HepG2 (cell line): ENCODE results near the gene TRNP1. TPM values are rescaled to one million over a fixed set of nuclear protein-coding genes. Genes with fewer than 3 reads are reported as not detected.

Experiments used
- ATAC-seq: fragments of 200-7000 bp; cut with Tn5 transposase; 3 replicates; pipeline ENCODE4 v1.9.1; 2020; ENCODE audit warnings: mild to moderate bottlenecking, moderate library complexity
- BruUV-seq: library from RNA; stranded (reverse); fragments of 400-500 nt; replicated peaks from 2 replicates; lab custom pipeline; 2021; lab: Mats Ljungman, UMichigan
- CTCF ChIA-PET: fragments of 300-600 bp; formaldehyde crosslinking; extraction: SDS; loops from one replicate; lab custom pipeline; 2021; ENCODE audit warnings: low total read pairs, inconsistent platforms, low intra/inter-chr PET ratio; lab: Yijun Ruan, JAX
- POLR2A ChIA-PET: fragments of 350-600 bp; sonication (Branson Sonifier 250); formaldehyde crosslinking; loops from one replicate; lab custom pipeline; 2020; ENCODE audit warnings: antibody characterized with exemption, inconsistent platforms; lab: Yijun Ruan, JAX
- DNase-seq: peaks from one replicate; pipeline ENCODE4 v3.0.0-alpha.2; 2015; ENCODE audit warnings: low spot score
- FAIRE-seq: peaks from 3 replicates; lab custom pipeline; 2011; peaks lifted over from hg19 to GRCh38; lab: Jason Lieb, UNC
- H2AFZ ChIP-seq: one replicate; pipeline ENCODE4 v1.6.1; 2011; ENCODE audit warnings: low read length, inconsistent platforms
- H3K27ac ChIP-seq: fragments of 300-600 bp; 3 replicates; pipeline ENCODE4 v1.8.0; 2011; ENCODE audit warnings: mixed run types, mild to moderate bottlenecking, mixed read lengths, low read length, inconsistent platforms; ENCODE audit not compliant: insufficient read depth; ENCODE audit errors: extremely low read length
- H3K27me3 ChIP-seq, 2 experiments: fragments of 200-600 bp in 1 of 2; 2 replicates in 1 of 2; 3 replicates in 1 of 2; pipeline versions ENCODE4 v1.6.0 to v1.8.0; 2011; ENCODE audit warnings: low read length in 2 of 2, mild to moderate bottlenecking in 2 of 2, moderate library complexity in 2 of 2, inconsistent platforms in 1 of 2; ENCODE audit not compliant: insufficient read depth in 2 of 2, control insufficient read depth in 1 of 2
- H3K36me3 ChIP-seq, 2 experiments: fragments of 200-600 bp in 1 of 2; replicated peaks in 1 of 2; 2 replicates in 1 of 2; 3 replicates in 1 of 2; pipeline versions ENCODE4 v1.5.1 to v1.8.0; 2011; ENCODE audit warnings: low read length in 2 of 2, inconsistent platforms in 1 of 2; ENCODE audit not compliant: insufficient read depth in 2 of 2, control insufficient read depth in 1 of 2
- H3K4me1 ChIP-seq: 2 replicates; pipeline ENCODE4 v1.5.1; 2012; ENCODE audit warnings: low read length, inconsistent platforms; ENCODE audit not compliant: insufficient read depth
- H3K4me2 ChIP-seq: 2 replicates; pipeline ENCODE4 v1.6.0; 2011; ENCODE audit warnings: low read depth, low read length, inconsistent platforms
- H3K4me3 ChIP-seq, 3 experiments: fragments of 200-600 bp in 1 of 3; sonication (generic), shearing (Covaris generic) in 1 of 3; replicated peaks in 1 of 3; 2 replicates each; pipeline ENCODE4 v1.5.1; 2011 to 2016; ENCODE audit warnings: low read length in 3 of 3, inconsistent platforms in 2 of 3, low read depth in 2 of 3, mild to moderate bottlenecking in 2 of 3, control low read depth in 1 of 3, mixed read lengths in 1 of 3; ENCODE audit not compliant: insufficient read depth in 1 of 3
- H3K79me2 ChIP-seq: one replicate; pipeline ENCODE4 v1.6.1; 2011; ENCODE audit warnings: low read length, inconsistent platforms; ENCODE audit not compliant: insufficient read depth
- H3K9ac ChIP-seq: 2 replicates; pipeline ENCODE4 v1.6.0; 2011; ENCODE audit warnings: mild to moderate bottlenecking, low read depth, low read length, inconsistent platforms; ENCODE audit not compliant: insufficient read depth
- H3K9me3 ChIP-seq: 2 replicates; pipeline ENCODE4 v1.5.1; 2012; ENCODE audit warnings: mild to moderate bottlenecking, low read length
- H4K20me1 ChIP-seq: 2 replicates; pipeline ENCODE4 v1.6.0; 2011; ENCODE audit warnings: inconsistent platforms, mild to moderate bottlenecking, low read length, moderate library complexity; ENCODE audit not compliant: insufficient read depth
- NCOA2 ChIP-seq: sonication (generic); formaldehyde crosslinking; IDR thresholded peaks from 2 replicates; pipeline ENCODE4 v1.8.0; 2022; ENCODE audit warnings: inconsistent platforms
- RARA ChIP-seq: IDR thresholded peaks from 2 replicates; pipeline ENCODE4 v1.6.1; 2016; ENCODE audit warnings: missing genetic modification reagents, missing compliant biosample characterization
- REXO4 ChIP-seq: sonication (generic); formaldehyde crosslinking; IDR thresholded peaks from 2 replicates; pipeline ENCODE4 v1.8.0; 2022; ENCODE audit warnings: missing genetic modification reagents, mild to moderate bottlenecking, borderline replicate concordance
- SOX13 ChIP-seq, 3 experiments: fragments of 450-650 bp in 1 of 3; sonication (generic) in 1 of 3; formaldehyde crosslinking in 1 of 3; IDR thresholded peaks in 2 of 3; conservative IDR thresholded peaks in 1 of 3; 2 replicates each; pipeline versions ENCODE4 v1.5.0 to v1.6.1; 2016 to 2020; ENCODE audit warnings: antibody characterized with exemption in 1 of 3, mild to moderate bottlenecking in 1 of 3, missing compliant biosample characterization in 1 of 3, missing genetic modification reagents in 1 of 3, moderate library complexity in 1 of 3
- ZXDC ChIP-seq: sonication (generic); formaldehyde crosslinking; IDR thresholded peaks from 2 replicates; pipeline ENCODE4 v1.5.0; 2020; ENCODE audit warnings: mild to moderate bottlenecking, missing genetic modification reagents
- WGBS: methylation state at CpG from one replicate; pipeline ENCODE4 v1.1.6; 2017; ENCODE audit warnings: low lambda C conversion rate; 5-methylcytosine and 5-hydroxymethylcytosine counted together
- in situ Hi-C: cut with HindIII; loops from 2 replicates; pipeline ENCODE4 v1.10.0; 2017; ENCODE audit warnings: low pct_unique_long_range_greater_than_20kb; ENCODE audit not compliant: extremely low pct_ligation_motif_present
- intact Hi-C: fragments of 100-400 bp; cut with micrococcal nuclease; formaldehyde crosslinking; loops from one replicate; pipeline ENCODE4 v1.10.0; 2022; ENCODE audit not compliant: unreplicated experiment
- polyA plus RNA-seq, 8 experiments: library from polyadenylated mRNA; depleted of rRNA in 3 of 8; stranded (reverse) in 7 of 8; unstranded in 1 of 8; fragments of >200 nt; fragmentation: Illumina TruSeq in 4 of 8; extraction: Trizol in 4 of 8; gene quantifications; 2 replicates each; pipeline versions ENCODE4 v1.2.1 to v1.2.3, GENCODE V29; 2011 to 2016; ENCODE audit warnings: low read depth in 4 of 8, missing spikeins in 1 of 8, mixed read lengths in 1 of 8; ENCODE audit not compliant: insufficient read depth in 1 of 8
- total RNA-seq, 5 experiments: library from RNA; depleted of rRNA; stranded (reverse); fragments of >200 nt; fragmentation: Illumina TruSeq; extraction: Trizol; gene quantifications; 2 replicates each; pipeline ENCODE4 v1.2.3, GENCODE V29; 2016; ENCODE audit warnings: low read depth in 1 of 5
- TF ChIP-seq, protein P1 (sequence below): sonication (generic); formaldehyde crosslinking; IDR thresholded peaks from 2 replicates; pipeline ENCODE4 v1.4.0; 2020; ENCODE audit warnings: low read depth, mild to moderate bottlenecking, missing genetic modification reagents

Gene TRNP1
- total and polyA plus RNA-seq, 2 of the 13 experiments (the other 11 are each of a cell fraction or from before 2014, with no cell fraction given), result 42.0 to 158 TPM

- Histone ChIP-seq H4K20me1 (no peaks in the 10 kb centered on the region), H3K36me3 (no peaks in the 10 kb centered on the region), H3K9ac (no peak overlapping the region), H2AFZ (no peak overlapping the region), H3K4me1 (peaks cover 38% of the 10 kb centered on the region), H3K4me2 (no peak overlapping the region), H3K27me3 (no peaks in the 10 kb centered on the region), H3K79me2 (no peaks in the 10 kb centered on the region), H3K4me3 (no peak overlapping the region), H3K9me3 (no peaks in the 10 kb centered on the region), H3K27ac (no peak overlapping the region)
- BruUV-seq, result no TSS peak
- POLR2A ChIA-PET, result interaction anchor here (0.8 to 1.6 kb wide), 5 partner anchors 10 to 63 kb away, joined by 3 to 6 read pairs (median 4); no protein-coding TSS in a partner anchor
- FAIRE-seq (no peak), ATAC-seq (no peak), DNase-seq (no peak)
- CTCF ChIA-PET, result no interaction called here
- in situ Hi-C loops (no loop called here), intact Hi-C loops (no loop called here)
- TF ChIP-seq REXO4 (CRISPR knock-in tag) (no peak), ZXDC (no peak), SOX13 (IDR thresholded peaks at IDR 0.05) (no peak), SOX13 (CRISPR knock-in tag; conservative IDR thresholded peaks at IDR 0.05 in 1 of 2, IDR thresholded peaks at IDR 0.05 in 1 of 2) (peak in 1 of 2 experiments; percentile 12; a peak in 1 of 4 replicates), NCOA2 (peak; percentile 74), RARA (CRISPR knock-in tag) (peak; percentile 11; the same call in 1 of the 2 replicates)
- TF ChIP-seq, protein P1, sequence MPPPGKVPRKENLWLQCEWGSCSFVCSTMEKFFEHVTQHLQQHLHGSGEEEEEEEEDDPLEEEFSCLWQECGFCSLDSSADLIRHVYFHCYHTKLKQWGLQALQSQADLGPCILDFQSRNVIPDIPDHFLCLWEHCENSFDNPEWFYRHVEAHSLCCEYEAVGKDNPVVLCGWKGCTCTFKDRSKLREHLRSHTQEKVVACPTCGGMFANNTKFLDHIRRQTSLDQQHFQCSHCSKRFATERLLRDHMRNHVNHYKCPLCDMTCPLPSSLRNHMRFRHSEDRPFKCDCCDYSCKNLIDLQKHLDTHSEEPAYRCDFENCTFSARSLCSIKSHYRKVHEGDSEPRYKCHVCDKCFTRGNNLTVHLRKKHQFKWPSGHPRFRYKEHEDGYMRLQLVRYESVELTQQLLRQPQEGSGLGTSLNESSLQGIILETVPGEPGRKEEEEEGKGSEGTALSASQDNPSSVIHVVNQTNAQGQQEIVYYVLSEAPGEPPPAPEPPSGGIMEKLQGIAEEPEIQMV (CRISPR knock-in tag), result no peak
- 33% methylated on average over 3 of the region's 3 CpGs for WGBS
These were observed 16.6 kb upstream of the TRNP1 start for GRCh38 chr1:26976621-26977510.
